OCI-M1 (cell line): Measurements from ENCODE around the gene ZNF134.

Experiments
- DNase-seq: peaks from one replicate; lab custom pipeline; 2025; lab: John Stamatoyannopoulos, UW

ZNF134 gene

GRCh38 chr19:57641715-57642234 is 27.7 kb downstream of the ZNF134 start:
- DNase-seq, result no peak

- DNase-seq, result no peak
These were observed 28.5 kb downstream of the ZNF134 start for GRCh38 chr19:57642396-57643046.

GRCh38 chr19:57643734-57644133 is 29.7 kb downstream of the ZNF134 start:
- DNase-seq, result no peak

- DNase-seq, result peak; percentile 24
These were observed 34.4 kb downstream of the ZNF134 start for GRCh38 chr19:57648331-57649003.

- DNase-seq, result no peak
These were observed 37.6 kb downstream of the ZNF134 start for GRCh38 chr19:57651654-57651996.

GRCh38 chr19:57653689-57654088 is 39.6 kb downstream of the ZNF134 start:
- no peak for DNase-seq

- no peak for DNase-seq
These were observed 41.4 kb downstream of the ZNF134 start for GRCh38 chr19:57655443-57655842.

GRCh38 chr19:57656346-57656745 is 42.3 kb downstream of the ZNF134 start:
- no peak for DNase-seq

- DNase-seq, result peak; percentile 55
These were observed 50.5 kb downstream of the ZNF134 start for GRCh38 chr19:57664269-57665127.

GRCh38 chr19:57665261-57665806 is 51.3 kb downstream of the ZNF134 start:
- DNase-seq, result no peak

- DNase-seq, result no peak
These were observed 53.2 kb downstream of the ZNF134 start for GRCh38 chr19:57667228-57667627.

- DNase-seq, result no peak
These were observed 54.6 kb downstream of the ZNF134 start, which contains the start of gene ZSCAN4 for GRCh38 chr19:57668635-57669034. Gene ZSCAN4, plus strand, starts transcription at chr19:57668935. Its CDS starts 7,211 bp downstream, at chr19:57676146.

- no peak for DNase-seq
These were observed 57.3 kb downstream of the ZNF134 start for GRCh38 chr19:57671124-57671895.

GRCh38 chr19:57672466-57672865 is 58.4 kb downstream of the ZNF134 start:
- no peak for DNase-seq
